Liver (tissue), 3 donors: Measurements from ENCODE around the gene MIR17HG.

Experiments
- CTCF ChIP-seq: fragments of 150-350 bp; IDR thresholded peaks from 2 replicates; pipeline ENCODE4 v1.5.1; 2017; ENCODE audit warnings: improper control_type of control experiment, low read depth, low read length; ENCODE audit not compliant: missing input control
- EGR1 ChIP-seq, 2 donors: IDR thresholded peaks; 2 replicates each; pipeline ENCODE4 v1.6.1; 2016 to 2018; ENCODE audit warnings: antibody characterized with exemption in 2 of 2, low read depth in 2 of 2
- FOXA1 ChIP-seq: IDR thresholded peaks from 2 replicates; pipeline ENCODE4 v1.6.1; 2016; ENCODE audit warnings: antibody characterized with exemption
- GABPA ChIP-seq, 2 donors: IDR thresholded peaks in 1 of 2; conservative IDR thresholded peaks in 1 of 2; 2 replicates each; pipeline ENCODE4 v1.6.1; 2016; ENCODE audit warnings: antibody characterized with exemption in 2 of 2, mild to moderate bottlenecking in 1 of 2, moderate library complexity in 1 of 2
- HNF4G ChIP-seq: IDR thresholded peaks from 2 replicates; pipeline ENCODE4 v1.6.1; 2016; ENCODE audit warnings: antibody characterized with exemption
- JUND ChIP-seq, 2 donors: IDR thresholded peaks; 2 replicates each; pipeline ENCODE4 v1.6.1; 2016; ENCODE audit warnings: antibody characterized with exemption in 2 of 2
- RAD21 ChIP-seq, 2 donors: IDR thresholded peaks; 2 replicates each; pipeline ENCODE4 v1.6.1; 2016; ENCODE audit warnings: antibody characterized with exemption in 2 of 2, mild to moderate bottlenecking in 2 of 2
- RXRA ChIP-seq, 2 donors: IDR thresholded peaks; 2 replicates each; pipeline ENCODE4 v1.6.1; 2017 to 2018; ENCODE audit warnings: antibody characterized with exemption in 2 of 2, mild to moderate bottlenecking in 1 of 2
- TAF1 ChIP-seq: conservative IDR thresholded peaks from 2 replicates; pipeline ENCODE4 v1.6.1; 2016; ENCODE audit warnings: antibody characterized with exemption, mild to moderate bottlenecking
- YY1 ChIP-seq: IDR thresholded peaks from 2 replicates; pipeline ENCODE4 v1.6.1; 2016; ENCODE audit warnings: antibody characterized with exemption, mild to moderate bottlenecking
- ZBTB33 ChIP-seq: IDR thresholded peaks from 2 replicates; pipeline ENCODE4 v1.6.1; 2016; ENCODE audit warnings: antibody characterized with exemption
- TF ChIP-seq, protein P1 (sequence below): IDR thresholded peaks from 2 replicates; pipeline ENCODE4 v1.6.1; 2016; ENCODE audit warnings: antibody characterized with exemption, mild to moderate bottlenecking
- TF ChIP-seq, protein P2 (sequence below): IDR thresholded peaks from 2 replicates; pipeline ENCODE4 v1.6.1; 2016; ENCODE audit warnings: antibody characterized with exemption
- TF ChIP-seq, protein P3 (sequence below): IDR thresholded peaks from 2 replicates; pipeline ENCODE4 v1.6.1; 2016; ENCODE audit warnings: antibody characterized with exemption
- donor health status: healthy.
- donor health status: healthy.

- TF ChIP-seq YY1 (no peak), CTCF (no peak), RAD21 (IDR thresholded peaks at IDR 0.05) (no peak), GABPA (IDR thresholded peaks at IDR 0.05 in 1 of 2, conservative IDR thresholded peaks at IDR 0.05 in 1 of 2) (no peak), EGR1 (IDR thresholded peaks at IDR 0.05; ENCODE audit: low read depth in 2 of 2) (no peak), HNF4G (no peak), JUND (IDR thresholded peaks at IDR 0.05) (no peak), RXRA (IDR thresholded peaks at IDR 0.05) (no peak), ZBTB33 (no peak), TAF1 (no peak), FOXA1 (no peak)
- TF ChIP-seq, protein P1, sequence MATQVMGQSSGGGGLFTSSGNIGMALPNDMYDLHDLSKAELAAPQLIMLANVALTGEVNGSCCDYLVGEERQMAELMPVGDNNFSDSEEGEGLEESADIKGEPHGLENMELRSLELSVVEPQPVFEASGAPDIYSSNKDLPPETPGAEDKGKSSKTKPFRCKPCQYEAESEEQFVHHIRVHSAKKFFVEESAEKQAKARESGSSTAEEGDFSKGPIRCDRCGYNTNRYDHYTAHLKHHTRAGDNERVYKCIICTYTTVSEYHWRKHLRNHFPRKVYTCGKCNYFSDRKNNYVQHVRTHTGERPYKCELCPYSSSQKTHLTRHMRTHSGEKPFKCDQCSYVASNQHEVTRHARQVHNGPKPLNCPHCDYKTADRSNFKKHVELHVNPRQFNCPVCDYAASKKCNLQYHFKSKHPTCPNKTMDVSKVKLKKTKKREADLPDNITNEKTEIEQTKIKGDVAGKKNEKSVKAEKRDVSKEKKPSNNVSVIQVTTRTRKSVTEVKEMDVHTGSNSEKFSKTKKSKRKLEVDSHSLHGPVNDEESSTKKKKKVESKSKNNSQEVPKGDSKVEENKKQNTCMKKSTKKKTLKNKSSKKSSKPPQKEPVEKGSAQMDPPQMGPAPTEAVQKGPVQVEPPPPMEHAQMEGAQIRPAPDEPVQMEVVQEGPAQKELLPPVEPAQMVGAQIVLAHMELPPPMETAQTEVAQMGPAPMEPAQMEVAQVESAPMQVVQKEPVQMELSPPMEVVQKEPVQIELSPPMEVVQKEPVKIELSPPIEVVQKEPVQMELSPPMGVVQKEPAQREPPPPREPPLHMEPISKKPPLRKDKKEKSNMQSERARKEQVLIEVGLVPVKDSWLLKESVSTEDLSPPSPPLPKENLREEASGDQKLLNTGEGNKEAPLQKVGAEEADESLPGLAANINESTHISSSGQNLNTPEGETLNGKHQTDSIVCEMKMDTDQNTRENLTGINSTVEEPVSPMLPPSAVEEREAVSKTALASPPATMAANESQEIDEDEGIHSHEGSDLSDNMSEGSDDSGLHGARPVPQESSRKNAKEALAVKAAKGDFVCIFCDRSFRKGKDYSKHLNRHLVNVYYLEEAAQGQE = no peak
- TF ChIP-seq, protein P2, sequence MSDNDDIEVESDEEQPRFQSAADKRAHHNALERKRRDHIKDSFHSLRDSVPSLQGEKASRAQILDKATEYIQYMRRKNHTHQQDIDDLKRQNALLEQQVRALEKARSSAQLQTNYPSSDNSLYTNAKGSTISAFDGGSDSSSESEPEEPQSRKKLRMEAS = no peak
- TF ChIP-seq, protein P3, sequence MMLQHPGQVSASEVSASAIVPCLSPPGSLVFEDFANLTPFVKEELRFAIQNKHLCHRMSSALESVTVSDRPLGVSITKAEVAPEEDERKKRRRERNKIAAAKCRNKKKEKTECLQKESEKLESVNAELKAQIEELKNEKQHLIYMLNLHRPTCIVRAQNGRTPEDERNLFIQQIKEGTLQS = no peak
These were observed 12.1 kb downstream of the MIR17HG start for GRCh38 chr13:91359631-91360030.
